HG02970 (cell line): ENCODE measurements around the gene NAP1L4.
"Not testable (repeated sequence)": the region's sequence is repeated elsewhere in the genome, so short reads cannot be mapped to it uniquely, and the experiment has no call there.

Experiments used
- ATAC-seq: cut with Tn5 transposase; IDR thresholded peaks from one replicate; pipeline ENCODE4 v1.9.1; 2021; ENCODE audit warnings: mild to moderate bottlenecking, moderate library complexity, moderate number of reproducible peaks; ENCODE audit not compliant: unreplicated experiment, low FRiP score

NAP1L4 gene

DNA sequence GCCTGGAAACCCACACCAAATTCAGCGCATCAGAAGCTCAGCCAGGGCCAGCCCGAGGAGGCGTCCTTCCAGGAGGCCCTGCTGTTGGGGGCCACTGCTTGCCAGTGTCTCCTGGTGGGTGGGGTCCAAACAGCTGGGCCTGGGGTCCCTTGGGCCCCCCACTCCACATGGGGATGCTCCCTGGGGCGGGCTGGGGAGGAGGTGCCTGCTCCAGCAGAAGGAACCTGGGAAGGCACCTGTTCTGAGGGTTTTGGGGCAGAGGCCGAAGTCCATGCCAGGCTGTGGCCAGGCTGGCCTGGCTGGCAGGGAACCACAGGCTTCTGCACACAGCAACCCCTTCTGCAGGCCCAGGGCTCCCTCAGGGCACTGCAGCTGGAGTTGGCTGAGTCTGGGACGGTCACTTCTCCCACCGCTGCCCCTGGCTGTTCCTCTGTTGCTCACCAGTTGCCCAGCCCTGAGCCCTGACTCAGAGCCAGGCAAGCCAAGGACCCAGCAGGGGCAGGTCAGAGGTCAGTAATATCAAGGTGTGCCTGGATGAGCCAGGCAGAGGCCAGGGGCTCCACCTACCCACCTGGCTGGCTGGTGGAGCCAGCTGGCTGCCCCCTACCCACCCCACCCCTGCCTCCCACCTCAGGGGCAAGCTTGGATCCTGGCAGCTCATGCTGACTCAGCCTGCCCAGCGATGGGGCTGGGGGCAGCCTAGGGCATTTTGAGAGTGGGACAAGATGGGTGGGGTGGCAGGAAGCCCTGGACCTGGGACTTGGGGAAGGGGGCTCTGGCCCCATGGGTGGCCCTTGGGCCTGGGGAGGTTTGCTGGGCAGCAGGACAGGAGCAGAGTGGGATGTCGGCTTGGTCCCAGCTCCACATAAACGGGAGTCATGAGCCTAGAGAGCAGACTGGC lies 51.0 kb downstream of the NAP1L4 start:
- no peak for ATAC-seq

- ATAC-seq, result no peak
Observed at GRCh38 chr11:2940147-2940920, 51.8 kb downstream of the NAP1L4 start.

DNA sequence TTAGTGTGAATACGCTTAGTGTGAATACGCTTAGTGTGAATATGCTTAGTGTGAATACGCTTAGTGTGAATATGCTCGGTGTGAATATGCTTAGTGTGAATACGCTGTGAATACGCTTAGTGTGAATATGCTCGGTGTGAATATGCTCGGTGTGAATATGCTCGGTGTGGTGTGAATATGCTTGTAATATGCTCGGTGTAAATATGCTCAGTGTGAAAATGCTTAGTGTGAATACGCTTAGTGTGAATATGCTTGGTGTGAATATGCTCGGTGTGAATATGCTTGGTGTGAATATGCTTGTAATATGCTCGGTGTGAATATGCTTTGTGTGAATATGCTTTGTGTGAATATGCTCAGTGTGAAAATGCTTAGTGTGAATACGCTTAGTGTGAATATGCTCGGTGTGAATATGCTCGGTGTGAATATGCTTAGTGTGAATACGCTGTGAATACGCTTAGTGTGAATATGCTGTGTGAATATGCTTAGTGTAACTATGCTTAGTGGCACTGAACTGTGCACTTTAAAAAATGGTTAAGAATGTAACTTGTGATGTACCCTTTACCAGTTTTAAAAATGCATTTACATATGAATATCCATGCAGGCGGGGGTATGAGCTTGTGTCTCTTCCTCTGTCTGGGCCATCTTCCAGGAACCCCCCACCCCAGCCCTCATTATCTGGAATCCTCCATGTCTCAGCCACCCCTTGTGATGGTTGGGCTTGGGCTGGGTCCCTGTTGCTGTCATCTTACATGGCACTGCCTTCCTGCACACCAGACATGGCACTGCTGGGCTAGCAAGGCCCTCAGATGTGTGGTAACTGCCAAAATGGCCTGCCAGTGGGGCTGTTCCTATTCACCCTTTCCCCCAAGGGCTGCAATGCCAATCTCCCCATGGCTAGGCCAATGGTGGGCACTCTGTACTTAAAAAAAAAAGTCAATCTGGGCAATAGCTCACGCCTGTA lies 53.4 kb downstream of the NAP1L4 start:
- not testable (repeated sequence) for ATAC-seq

GRCh38 chr11:2937641-2938457 lies 54.3 kb downstream of the NAP1L4 start:
- not testable (repeated sequence) for ATAC-seq

DNA sequence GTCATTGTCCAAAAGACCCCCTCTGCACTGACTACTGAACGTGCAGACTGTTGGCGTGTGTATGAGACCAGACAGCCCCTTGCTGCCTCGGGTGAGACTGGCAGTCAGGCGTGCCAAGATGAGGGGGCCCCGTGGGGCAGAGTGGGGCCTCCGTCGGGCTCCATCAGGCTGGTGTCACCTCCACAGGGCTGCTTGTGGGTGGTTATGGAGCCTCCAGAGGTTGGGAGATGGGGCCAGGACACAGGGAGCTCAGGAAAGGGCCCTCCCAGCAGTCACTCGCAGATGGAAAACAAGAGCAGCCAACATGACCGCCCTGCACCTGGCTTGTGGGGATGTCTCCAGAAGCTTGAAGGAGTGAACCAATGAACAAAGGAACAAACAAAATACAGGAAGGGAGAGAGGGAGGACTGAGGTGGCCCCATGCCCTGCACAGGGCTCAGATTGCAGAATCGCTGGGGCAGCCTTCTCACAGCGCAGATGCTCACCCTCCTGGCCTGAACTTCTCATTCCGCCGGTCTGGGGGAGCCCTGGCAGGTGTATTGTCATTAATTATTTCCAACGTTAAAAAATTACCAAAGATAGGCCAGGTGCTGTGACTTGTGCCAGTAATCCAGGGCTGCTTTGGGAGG lies 57.4 kb downstream of the NAP1L4 start:
- ATAC-seq, result no peak

- no peak for ATAC-seq
Observed at GRCh38 chr11:2934021-2934550, 58.0 kb downstream of the NAP1L4 start.

- ATAC-seq, result no peak
Observed at GRCh38 chr11:2933375-2934020, 58.6 kb downstream of the NAP1L4 start.

DNA sequence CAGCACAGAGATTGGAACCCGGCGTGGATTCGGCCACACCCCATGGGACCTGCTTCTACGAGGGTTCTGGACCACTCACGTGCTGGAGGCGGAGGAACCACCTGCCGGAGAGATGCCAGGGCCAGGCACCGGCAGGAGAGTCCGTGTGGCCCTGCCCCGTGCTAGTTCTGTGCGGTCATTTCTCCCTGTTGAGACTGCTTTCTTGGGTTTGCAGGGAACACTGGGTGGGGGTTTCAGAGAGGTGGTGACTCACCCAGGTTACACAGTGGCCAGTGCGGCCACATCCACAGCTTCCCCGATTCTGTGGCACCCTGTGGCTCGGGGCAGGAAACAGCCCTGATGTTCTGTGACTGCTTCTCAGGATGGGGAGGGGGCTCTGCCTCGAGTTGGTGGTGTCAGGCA lies 59.3 kb downstream of the NAP1L4 start:
- ATAC-seq, result no peak

- no peak for ATAC-seq
Observed at GRCh38 chr11:2931771-2932738, 60.1 kb downstream of the NAP1L4 start.

DNA sequence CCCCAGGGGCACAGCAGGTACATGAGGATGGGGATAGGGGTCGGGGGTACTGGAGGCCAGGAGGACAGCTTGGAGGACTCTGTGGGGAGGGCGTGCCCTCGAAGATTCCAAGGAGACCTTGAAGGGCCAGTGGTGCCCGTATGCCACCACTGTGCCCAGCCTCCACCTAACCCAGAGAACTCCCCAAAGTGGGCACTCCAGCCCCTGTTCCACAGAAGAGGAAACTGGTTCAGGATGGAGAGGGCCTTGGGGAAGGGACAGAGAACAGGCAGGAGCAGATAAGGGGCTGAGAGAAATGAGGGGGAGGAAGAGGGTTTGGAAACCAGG lies 60.7 kb downstream of the NAP1L4 start:
- no peak for ATAC-seq

DNA sequence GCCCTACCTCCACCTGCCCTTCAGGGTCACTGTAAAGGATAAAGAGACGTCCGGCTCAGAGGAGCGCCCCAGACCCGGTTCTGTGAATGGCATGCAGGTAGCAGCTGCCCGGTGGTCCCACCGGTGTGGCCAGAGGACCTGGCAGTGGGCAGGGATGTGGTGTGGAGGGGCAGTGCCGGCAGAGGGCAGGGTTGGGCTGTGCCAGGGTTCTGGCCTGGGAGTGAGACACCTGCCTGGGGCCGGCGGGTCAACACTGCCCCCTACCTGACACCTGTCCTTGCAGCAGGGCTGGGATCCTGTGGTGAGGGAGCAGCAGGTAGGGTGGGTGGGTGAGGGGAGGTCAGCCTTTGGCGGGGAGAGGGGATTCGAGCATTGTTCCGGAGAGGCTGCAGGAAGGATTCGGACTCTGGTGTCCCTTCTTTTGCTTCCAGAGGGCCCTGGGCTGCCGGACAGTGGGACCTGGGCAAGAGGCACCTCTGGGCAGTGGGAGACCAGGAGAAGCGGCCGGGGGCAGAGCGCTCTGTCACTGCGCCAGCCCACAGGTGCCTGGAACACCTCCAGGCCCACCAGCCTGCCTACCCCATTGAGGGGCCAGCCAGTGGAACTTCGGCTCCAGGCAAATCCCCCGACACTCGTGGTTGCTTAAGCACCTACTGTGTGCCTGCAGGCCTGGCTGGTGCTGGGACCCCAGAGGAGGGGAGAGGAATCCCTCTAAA lies 61.3 kb downstream of the NAP1L4 start:
- no peak for ATAC-seq

GRCh38 chr11:2929950-2930703 lies 62.0 kb downstream of the NAP1L4 start:
- ATAC-seq, result no peak

DNA sequence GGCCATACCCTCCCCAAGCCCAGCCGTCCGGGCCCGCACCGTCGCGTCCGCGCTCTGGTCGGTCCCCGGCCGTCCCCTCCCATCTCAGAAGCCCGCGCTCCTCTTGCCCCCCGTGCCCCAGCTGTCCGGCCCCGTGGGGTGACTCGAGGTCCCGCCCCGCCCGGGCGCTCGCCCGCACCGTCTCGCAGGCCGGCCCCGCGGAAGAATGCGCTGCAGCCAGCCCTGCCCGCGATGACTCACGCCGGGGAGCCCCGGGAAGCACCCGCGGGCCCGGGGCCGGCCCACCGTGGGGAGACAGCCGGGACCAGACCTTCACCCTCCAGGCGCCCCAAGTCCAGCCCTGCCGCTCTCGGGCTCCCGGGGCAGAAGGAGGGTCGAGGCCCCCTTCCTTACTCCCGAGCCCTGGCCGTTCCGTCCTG lies 62.6 kb downstream of the NAP1L4 start:
- ATAC-seq, result no peak

GRCh38 chr11:2928605-2929530 lies 63.3 kb downstream of the NAP1L4 start, which contains the start of gene PHLDA2:
Gene PHLDA2, minus strand, starts transcription at chr11:2929420. Its CDS starts 56 bp downstream, at chr11:2929364.
- no peak for ATAC-seq
